SH-SY5Y (cell line): ENCODE measurements around the gene NUDT21.

ENCODE experiments used
- GATA2 ChIP-seq: IDR thresholded peaks from 2 replicates; pipeline ENCODE4 v1.6.1; 2011; ENCODE audit warnings: mild to moderate bottlenecking, low read depth, low read length
- GATA3 ChIP-seq: IDR thresholded peaks from 2 replicates; pipeline ENCODE4 v1.6.1; 2011; ENCODE audit warnings: low read depth, mild to moderate bottlenecking, low read length, moderate library complexity

GRCh38 chr16:56411624-56412023 lies 39.5 kb downstream of the NUDT21 start:
- TF ChIP-seq GATA2 (no peak), GATA3 (no peak)
